ENCODE results near the gene KCTD17.

KCTD17 gene

GRCh38 chr22:37051391-37052385 is at the start of gene KCTD17:
KCTD17 (plus strand) TSS chr22:37051742; CDS start chr22:37051761, 19 bp downstream.
- peak; percentile 69 for DNase-seq

GRCh38 chr22:37001826-37002225 is 49.7 kb upstream of the KCTD17 start:
- DNase-seq, result no peak

DNA sequence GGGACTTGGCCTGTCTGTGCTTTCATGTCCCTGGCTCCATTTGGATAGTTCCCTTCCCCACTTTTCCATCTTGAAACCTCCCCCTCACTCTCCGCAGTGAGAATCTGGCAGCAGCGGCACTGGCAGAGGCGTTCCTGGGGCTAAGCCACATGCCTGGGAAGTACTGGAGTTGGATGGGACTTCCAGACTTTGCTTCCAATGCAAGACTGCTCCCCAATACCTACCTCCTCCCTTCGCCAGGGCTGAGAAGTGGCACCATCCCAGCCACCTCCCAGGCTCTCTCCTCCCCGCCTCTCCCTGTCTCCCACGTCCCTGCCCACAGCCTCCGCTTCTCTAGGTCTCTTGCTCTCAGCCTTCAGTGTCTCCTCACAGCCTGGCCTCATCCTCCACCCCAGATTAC is 48.9 kb upstream of the KCTD17 start:
- no peak for DNase-seq

GRCh38 chr22:37007651-37008050 is 43.9 kb upstream of the KCTD17 start:
- DNase-seq, result no peak

DNA sequence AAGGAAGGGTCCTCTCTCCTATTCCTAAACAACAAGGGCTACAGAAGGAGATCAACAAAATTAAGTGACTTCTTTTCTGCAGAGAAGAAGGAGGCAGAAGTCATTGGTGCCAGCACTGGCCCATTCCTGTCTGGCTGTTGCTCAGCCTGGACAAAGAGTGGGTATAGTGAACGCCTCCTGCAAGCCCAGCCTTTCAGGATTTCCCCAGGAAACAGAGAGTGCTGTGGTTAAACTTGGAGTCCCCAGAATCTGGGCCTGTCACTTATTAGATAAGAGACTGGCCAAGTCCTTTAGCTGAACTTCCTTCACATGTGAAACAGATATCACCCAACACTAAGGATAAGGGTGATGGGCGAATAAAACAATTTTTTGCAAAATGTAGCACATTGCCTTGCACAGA is 43.2 kb upstream of the KCTD17 start:
- no peak for DNase-seq

GRCh38 chr22:37009490-37009889 is 42.1 kb upstream of the KCTD17 start:
- no peak for DNase-seq

DNA sequence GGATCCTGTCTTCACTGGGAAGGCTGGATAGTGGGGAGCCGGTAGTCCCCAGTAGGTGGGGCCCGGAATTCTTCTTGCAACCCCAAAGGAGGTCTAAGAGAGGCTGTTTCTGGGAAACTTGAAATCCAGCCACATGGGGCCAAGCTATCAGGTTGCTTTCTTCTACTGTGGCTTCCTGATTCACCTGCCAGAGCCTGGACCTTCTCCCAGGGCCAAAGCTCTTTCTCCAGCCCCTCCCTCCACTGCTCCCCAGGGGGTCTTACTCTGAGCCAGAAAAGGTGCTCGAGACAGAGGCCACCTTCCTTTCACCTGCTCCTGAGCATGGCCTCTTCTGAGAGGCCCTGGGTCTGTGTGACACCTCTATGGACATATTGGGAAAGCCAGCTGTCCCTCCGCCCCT is 41.4 kb upstream of the KCTD17 start:
- DNase-seq, result no peak

DNA sequence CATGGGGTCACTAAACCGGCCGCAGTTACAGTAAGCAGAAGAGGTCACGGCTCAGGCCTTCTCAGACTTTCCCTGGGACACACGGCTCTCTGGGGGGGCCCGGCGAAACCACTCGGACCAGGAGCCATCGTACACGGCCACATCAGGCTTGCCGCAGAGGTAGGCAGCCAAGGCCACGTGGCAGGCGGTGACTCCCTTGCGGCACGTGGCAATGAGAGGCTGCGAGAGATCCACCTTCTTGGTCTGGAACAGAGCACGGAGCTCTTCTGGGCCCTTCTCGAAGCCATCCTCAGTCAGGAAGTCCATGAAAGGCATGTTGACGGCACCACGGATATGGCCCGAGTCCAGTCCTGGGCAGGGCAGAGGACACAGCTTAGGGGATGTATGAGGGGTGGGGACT is 40.6 kb upstream of the KCTD17 start:
- no peak for DNase-seq

DNA sequence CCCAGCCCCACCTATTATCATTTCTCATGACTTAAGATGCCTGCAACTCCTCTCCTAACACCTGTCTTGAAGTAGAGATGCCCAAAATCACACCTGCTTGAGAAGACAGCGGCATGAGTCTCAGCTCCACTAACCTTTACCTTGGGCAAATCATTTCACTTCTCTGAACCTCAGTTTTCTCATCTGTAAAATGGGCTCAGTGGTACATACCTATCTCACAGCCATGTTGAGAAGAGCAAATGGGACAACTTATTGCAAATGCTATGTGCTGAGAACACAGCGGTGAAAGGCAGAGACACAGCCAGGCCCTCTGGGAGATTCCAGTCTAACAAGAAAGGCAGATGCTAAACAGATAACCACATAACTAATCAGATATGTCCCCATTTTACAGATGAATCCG is 40.1 kb upstream of the KCTD17 start:
- DNase-seq, result no peak

DNA sequence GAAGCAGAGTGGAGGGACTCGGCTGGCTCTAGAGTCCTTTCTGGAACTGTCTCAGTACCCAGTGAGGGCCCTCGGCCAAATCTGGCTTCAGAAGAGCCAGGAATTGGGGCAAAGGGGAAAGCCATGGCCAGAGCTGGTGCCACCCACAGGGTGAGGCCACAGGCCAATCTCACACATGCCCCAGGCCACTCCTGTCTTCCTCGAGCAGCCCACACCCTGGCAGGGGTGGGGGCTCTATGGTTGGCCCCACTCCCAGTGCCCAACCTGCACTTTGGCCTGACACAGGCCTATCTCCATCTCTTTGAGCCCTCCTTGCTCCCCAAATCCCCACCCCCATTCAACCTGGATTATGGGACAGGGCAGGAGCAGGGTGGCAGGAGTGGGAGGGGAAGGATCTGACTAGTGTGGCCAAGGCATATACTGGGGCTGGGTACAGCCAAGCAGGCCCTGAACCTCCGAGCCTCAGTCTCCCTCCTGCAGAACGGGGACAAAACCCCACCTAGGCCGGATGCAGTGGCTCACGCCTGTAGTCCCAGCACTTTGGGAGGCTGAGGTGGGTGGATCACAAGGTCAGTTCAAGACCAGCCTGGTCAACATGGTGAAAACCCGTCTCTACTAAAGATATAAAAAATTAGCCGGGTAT is 39.2 kb upstream of the KCTD17 start:
- DNase-seq, result no peak

DNA sequence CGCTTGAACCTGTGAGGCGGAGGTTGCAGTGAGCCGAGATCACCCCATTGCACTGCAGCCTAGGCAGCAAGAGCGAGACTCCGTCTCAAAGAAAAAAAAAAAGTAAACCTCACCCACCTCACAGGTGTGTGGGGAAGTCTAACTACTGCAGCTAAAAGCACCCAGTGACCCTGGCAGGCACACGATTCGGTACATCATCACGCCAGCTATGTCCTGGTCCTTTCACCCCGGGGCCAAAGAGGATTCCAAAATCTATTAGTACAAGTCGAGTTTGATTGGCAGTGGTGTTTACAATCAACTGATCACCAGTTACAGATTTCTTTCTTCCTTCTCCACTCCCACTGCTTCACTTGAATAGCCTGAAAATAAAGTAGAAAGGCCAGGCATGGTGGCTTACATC is 38.6 kb upstream of the KCTD17 start:
- no peak for DNase-seq

GRCh38 chr22:37014415-37014806 is 37.1 kb upstream of the KCTD17 start:
- no peak for DNase-seq

- no peak for DNase-seq
Measured at GRCh38 chr22:37014835-37015586, 36.5 kb upstream of the KCTD17 start.

GRCh38 chr22:37015587-37015878 is 36.0 kb upstream of the KCTD17 start:
- no peak for DNase-seq

DNA sequence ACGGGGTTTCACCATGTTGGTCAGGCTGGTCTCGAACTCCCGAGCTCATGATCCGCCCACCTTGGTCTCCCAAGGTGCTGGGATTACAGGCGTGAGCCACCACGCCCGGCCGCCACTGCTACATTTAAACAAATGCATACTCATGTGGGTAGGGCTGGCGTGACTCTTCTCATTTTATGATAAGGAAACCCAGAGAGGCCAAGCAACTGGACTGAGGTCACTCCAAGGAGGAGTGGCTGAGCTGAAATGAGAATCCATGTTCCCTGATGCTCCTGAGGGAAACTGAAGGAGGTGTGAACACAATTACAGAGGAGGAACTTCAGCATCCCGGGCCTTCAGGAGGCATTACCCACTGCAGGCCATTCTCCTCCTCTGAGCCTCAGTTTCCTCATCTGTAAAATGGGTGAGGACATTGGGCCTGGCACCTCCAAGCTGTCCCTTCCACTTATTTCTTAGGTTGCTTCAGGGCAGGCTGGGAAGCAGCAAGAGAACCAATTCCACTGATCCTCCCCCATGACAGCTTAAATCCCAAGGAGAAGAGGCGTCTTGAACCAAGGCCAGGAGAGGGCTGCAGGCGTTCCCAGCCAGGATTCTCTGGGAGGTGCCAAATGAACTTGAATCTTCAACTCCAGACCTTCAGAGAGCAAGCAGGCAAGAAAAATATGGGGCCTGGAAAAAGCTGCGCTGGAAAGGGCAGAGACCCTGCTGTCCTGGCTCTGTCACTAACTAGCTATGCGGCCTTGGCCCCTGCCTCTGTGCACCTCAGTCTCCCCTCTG is 35.2 kb upstream of the KCTD17 start:
- DNase-seq, result no peak

DNA sequence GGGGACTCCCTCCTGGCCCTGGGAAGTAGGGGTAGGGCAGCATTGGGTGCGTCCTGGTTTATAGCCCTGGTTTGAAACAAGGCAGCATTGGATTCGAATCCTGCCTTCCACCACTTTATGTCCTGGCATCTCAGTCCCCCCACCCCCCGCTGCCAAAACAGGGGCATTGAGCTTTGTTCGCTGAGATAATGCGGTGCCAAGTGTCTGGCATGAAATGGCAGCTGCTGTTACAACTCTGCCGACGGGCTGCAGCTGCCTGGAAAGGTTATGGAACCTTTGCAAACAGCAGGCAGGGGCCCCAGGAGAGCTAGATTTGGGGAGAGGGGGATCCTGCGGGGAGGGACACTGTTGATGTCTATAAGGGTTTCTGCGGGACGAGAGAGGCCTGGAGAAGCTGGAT is 34.2 kb upstream of the KCTD17 start:
- DNase-seq, result no peak

DNA sequence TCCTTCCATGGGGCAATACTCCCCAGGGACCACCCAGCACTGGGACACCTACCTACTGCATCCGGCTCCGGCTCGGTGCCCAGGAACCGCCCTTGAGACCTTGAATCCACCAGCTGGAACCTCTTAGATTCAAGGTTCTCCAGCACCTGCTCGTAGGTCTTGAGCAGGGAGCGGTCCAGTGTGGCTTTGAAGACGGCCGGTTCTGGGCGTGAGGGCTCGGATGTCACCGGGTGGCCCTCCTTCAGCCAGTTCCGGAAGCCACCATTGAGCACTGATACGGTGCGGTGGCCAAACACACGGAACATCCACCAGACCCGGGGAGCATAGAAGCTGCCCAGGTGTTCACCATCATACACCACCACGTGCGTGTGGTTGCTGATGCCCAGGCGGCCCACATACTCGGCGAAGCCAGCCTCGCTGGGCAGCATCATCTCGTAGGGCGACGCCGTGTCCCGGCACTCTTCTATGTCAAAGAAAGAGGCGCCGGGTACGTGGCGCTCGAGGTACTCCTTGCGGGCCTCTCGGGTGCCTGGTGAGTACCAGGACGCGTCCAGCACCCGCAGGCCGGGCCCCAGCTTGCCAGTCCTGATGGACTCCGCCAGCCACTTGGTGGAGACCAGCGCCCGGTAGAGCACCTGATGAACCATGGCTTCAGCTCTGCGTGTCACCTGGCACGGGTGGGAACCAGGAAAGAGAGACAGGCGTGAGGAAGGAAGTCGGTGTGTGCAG is 33.3 kb upstream of the KCTD17 start:
- no peak for DNase-seq

DNA sequence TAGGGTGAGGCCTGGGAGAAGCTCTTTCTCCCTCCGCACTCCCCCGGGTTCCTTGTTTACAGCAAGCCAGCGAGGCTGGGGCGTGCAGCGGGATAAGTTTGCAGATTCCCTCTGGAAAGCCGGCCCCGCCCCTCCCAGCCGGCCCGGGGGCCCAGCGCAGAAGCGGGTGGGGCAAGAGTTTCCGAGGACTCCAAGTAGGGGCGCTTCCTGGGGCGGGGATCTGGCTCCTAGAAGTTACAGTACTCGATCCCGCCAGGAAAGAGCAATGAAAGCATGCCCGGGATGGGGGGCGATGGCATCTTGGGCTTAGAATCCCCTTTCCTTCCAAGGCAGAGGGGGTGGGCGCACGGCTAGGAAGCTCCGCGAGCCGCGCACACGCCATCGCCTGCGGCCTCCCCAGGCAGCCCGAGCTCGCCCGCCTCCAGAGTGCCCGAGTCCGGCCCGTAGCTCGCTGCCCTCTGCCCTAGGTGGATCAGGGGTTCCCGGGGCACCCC is 32.7 kb upstream of the KCTD17 start:
- DNase-seq, result no peak

- peak; percentile 30 for DNase-seq
Measured at GRCh38 chr22:37019309-37020191, 32.0 kb upstream of the KCTD17 start, which contains the start of the genes MPST and TST. MPST (plus strand) TSS chr22:37019742; CDS start chr22:37019837, 95 bp downstream. TST (minus strand) TSS chr22:37019447; CDS start chr22:37018732, 715 bp downstream.

GRCh38 chr22:37020192-37020479 is 31.4 kb upstream of the KCTD17 start:
- no peak for DNase-seq

DNA sequence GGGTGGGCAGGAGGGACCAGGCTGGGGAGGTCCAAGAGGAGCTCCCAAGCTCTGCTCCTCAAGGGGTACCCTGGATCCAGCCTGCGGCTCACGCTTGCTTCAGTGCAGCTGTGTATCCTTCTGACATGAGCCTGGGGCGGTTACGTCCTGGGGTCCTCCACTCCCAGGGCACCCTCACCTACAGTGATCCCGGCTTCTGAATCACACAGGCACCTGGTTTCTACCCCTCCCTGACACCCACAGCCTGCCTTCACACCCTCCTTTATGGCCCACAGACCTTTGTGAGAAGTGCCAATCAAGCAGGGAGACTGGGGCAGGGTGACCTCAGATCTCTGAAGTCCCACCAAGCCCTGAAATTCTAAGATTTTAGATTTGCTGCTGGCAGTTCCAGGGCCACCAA is 30.5 kb upstream of the KCTD17 start:
- DNase-seq, result no peak

Measured in NCI-H1436 (cell line).